ENCODE data around the gene MAPK1.

- no peak for TF ChIP-seq CTCF (IDR thresholded peaks at IDR 0.05)
- no peak for TF ChIP-seq POLR2AphosphoS5 (IDR thresholded peaks at IDR 0.05)
Observed at GRCh38 chr22:21887841-21888240, 20.4 kb upstream of the MAPK1 start.

Data from esophagus muscularis mucosa (tissue), 3 donors.